Measurements from ENCODE around the gene RAB44.

RAB44 gene

GRCh38 chr6:36730424-36731380 lies 33.1 kb downstream of the RAB44 start:
- DNase-seq (ENCODE audit: low read depth in 2 of 2, low spot score in 1 of 2) = no peak

GRCh38 chr6:36731622-36732310 lies 34.1 kb downstream of the RAB44 start:
- no peak for DNase-seq (ENCODE audit: low read depth in 2 of 2, low spot score in 1 of 2)

- DNase-seq (ENCODE audit: low read depth in 2 of 2, low spot score in 1 of 2) = no peak
Observed at GRCh38 chr6:36733300-36733699, 35.7 kb downstream of the RAB44 start.

- no peak for DNase-seq (ENCODE audit: low read depth in 2 of 2, low spot score in 1 of 2)
Observed at GRCh38 chr6:36734486-36735060, 36.9 kb downstream of the RAB44 start.

- no peak for DNase-seq (ENCODE audit: low read depth in 2 of 2, low spot score in 1 of 2)
Observed at GRCh38 chr6:36735110-36736071, 37.8 kb downstream of the RAB44 start.

GRCh38 chr6:36737043-36737785 lies 39.6 kb downstream of the RAB44 start:
- DNase-seq (ENCODE audit: low read depth in 2 of 2, low spot score in 1 of 2) = no peak

GRCh38 chr6:36738108-36738507 lies 40.5 kb downstream of the RAB44 start:
- no peak for DNase-seq (ENCODE audit: low read depth in 2 of 2, low spot score in 1 of 2)

- DNase-seq (ENCODE audit: low read depth in 2 of 2, low spot score in 1 of 2) = no peak
Observed at GRCh38 chr6:36739947-36740817, 42.6 kb downstream of the RAB44 start.

- DNase-seq (ENCODE audit: low read depth in 2 of 2, low spot score in 1 of 2) = no peak
Observed at GRCh38 chr6:36740818-36741179, 43.2 kb downstream of the RAB44 start.

- DNase-seq (ENCODE audit: low read depth in 2 of 2, low spot score in 1 of 2) = no peak
Observed at GRCh38 chr6:36742146-36742545, 44.5 kb downstream of the RAB44 start.

GRCh38 chr6:36743032-36743431 lies 45.4 kb downstream of the RAB44 start:
- no peak for DNase-seq (ENCODE audit: low read depth in 2 of 2, low spot score in 1 of 2)

GRCh38 chr6:36743538-36744303 lies 46.1 kb downstream of the RAB44 start:
- no peak for DNase-seq (ENCODE audit: low read depth in 2 of 2, low spot score in 1 of 2)

- no peak for DNase-seq (ENCODE audit: low read depth in 2 of 2, low spot score in 1 of 2)
Observed at GRCh38 chr6:36744304-36744673, 46.7 kb downstream of the RAB44 start.

- no peak for DNase-seq (ENCODE audit: low read depth in 2 of 2, low spot score in 1 of 2)
Observed at GRCh38 chr6:36745283-36745682, 47.7 kb downstream of the RAB44 start.

GRCh38 chr6:36745836-36746235 lies 48.2 kb downstream of the RAB44 start:
- no peak for DNase-seq (ENCODE audit: low read depth in 2 of 2, low spot score in 1 of 2)

- DNase-seq (ENCODE audit: low read depth in 2 of 2, low spot score in 1 of 2) = no peak
Observed at GRCh38 chr6:36746251-36746650, 48.6 kb downstream of the RAB44 start.

GRCh38 chr6:36749829-36750489 lies 52.3 kb downstream of the RAB44 start:
- no peak for DNase-seq (ENCODE audit: low read depth in 2 of 2, low spot score in 1 of 2)

GRCh38 chr6:36751091-36751490 lies 53.5 kb downstream of the RAB44 start:
- DNase-seq (ENCODE audit: low read depth in 2 of 2, low spot score in 1 of 2) = no peak

Data from stimulated activated CD8-positive, alpha-beta memory T cell treated with anti-CD3 and anti-CD28 coated beads, Interleukin-4, amount 100 ng/mL, for 1 hour (primary cell).